HEK293 (cell line): ENCODE results near the gene MMP25.

Experiments used
- GLI4 ChIP-seq: fragments of 450-650 bp; formaldehyde crosslinking; IDR thresholded peaks from 2 replicates; pipeline ENCODE4 v1.5.1; 2016; ENCODE audit warnings: missing biosample characterization, missing genetic modification characterization
- HOXC10 ChIP-seq: sonication (generic); formaldehyde crosslinking; IDR thresholded peaks from 2 replicates; pipeline ENCODE4 v1.8.1; 2023; ENCODE audit warnings: mild to moderate bottlenecking, missing genetic modification reagents
- KLF1 ChIP-seq: fragments of 450-650 bp; formaldehyde crosslinking; IDR thresholded peaks from 2 replicates; pipeline ENCODE4 v1.5.1; 2016; ENCODE audit warnings: missing biosample characterization, missing genetic modification characterization
- MEIS1 ChIP-seq: sonication (generic); formaldehyde crosslinking; IDR thresholded peaks from 2 replicates; pipeline ENCODE4 v1.8.1; 2022; ENCODE audit warnings: missing genetic modification reagents, mild to moderate bottlenecking, borderline replicate concordance
- PBX3 ChIP-seq: sonication (generic); formaldehyde crosslinking; IDR thresholded peaks from 2 replicates; pipeline ENCODE4 v1.8.1; 2022; ENCODE audit warnings: mild to moderate bottlenecking, moderate library complexity, missing genetic modification reagents
- SCRT1 ChIP-seq: fragments of 450-650 bp; formaldehyde crosslinking; IDR thresholded peaks from 2 replicates; pipeline ENCODE4 v1.5.1; 2016; ENCODE audit warnings: missing biosample characterization, missing genetic modification characterization, borderline replicate concordance
- SETDB1 ChIP-seq: IDR thresholded peaks from one replicate; pipeline ENCODE4 v1.6.1; 2017; ENCODE audit warnings: mild to moderate bottlenecking, low read length, moderate library complexity, mixed read lengths; ENCODE audit not compliant: insufficient read length
- SP7 ChIP-seq: fragments of 450-650 bp; formaldehyde crosslinking; IDR thresholded peaks from 2 replicates; pipeline ENCODE4 v1.5.1; 2016; ENCODE audit warnings: missing biosample characterization, missing genetic modification characterization
- ZBTB26 ChIP-seq: fragments of 450-650 bp; formaldehyde crosslinking; optimal IDR thresholded peaks from 2 replicates; pipeline ENCODE3; 2016; ENCODE audit warnings: missing biosample characterization, mild to moderate bottlenecking, missing genetic modification characterization
- ZBTB48 ChIP-seq: fragments of 450-650 bp; formaldehyde crosslinking; IDR thresholded peaks from 2 replicates; pipeline ENCODE4 v1.5.1; 2016; ENCODE audit warnings: missing biosample characterization, missing genetic modification characterization
- ZFP41 ChIP-seq: fragments of 450-650 bp; formaldehyde crosslinking; IDR thresholded peaks from 2 replicates; pipeline ENCODE4 v1.5.1; 2016; ENCODE audit warnings: missing biosample characterization, missing genetic modification characterization, borderline replicate concordance
- ZFP69B ChIP-seq: fragments of 450-650 bp; formaldehyde crosslinking; IDR thresholded peaks from 2 replicates; pipeline ENCODE4 v1.5.1; 2016; ENCODE audit warnings: missing biosample characterization, missing genetic modification characterization
- ZNF112 ChIP-seq: fragments of 450-650 bp; formaldehyde crosslinking; IDR thresholded peaks from 2 replicates; pipeline ENCODE4 v1.5.0; 2017; ENCODE audit warnings: missing biosample characterization, missing genetic modification characterization
- ZNF211 ChIP-seq: fragments of 450-650 bp; formaldehyde crosslinking; IDR thresholded peaks from 2 replicates; pipeline ENCODE4 v1.5.1; 2016; ENCODE audit warnings: low read depth, missing biosample characterization, missing genetic modification characterization
- ZNF214 ChIP-seq: fragments of 450-650 bp; formaldehyde crosslinking; IDR thresholded peaks from 2 replicates; pipeline ENCODE4 v1.5.1; 2017; ENCODE audit warnings: missing biosample characterization, mild to moderate bottlenecking, missing genetic modification characterization, borderline replicate concordance
- ZNF223 ChIP-seq: fragments of 450-650 bp; formaldehyde crosslinking; IDR thresholded peaks from 2 replicates; pipeline ENCODE4 v1.5.1; 2016; ENCODE audit warnings: missing biosample characterization, missing genetic modification characterization
- ZNF24 ChIP-seq: fragments of 450-650 bp; formaldehyde crosslinking; IDR thresholded peaks from 2 replicates; pipeline ENCODE4 v1.5.1; 2016; ENCODE audit warnings: missing biosample characterization, missing genetic modification characterization
- ZNF248 ChIP-seq: fragments of 450-650 bp; formaldehyde crosslinking; IDR thresholded peaks from 2 replicates; pipeline ENCODE4 v1.5.1; 2017; ENCODE audit warnings: missing biosample characterization, missing genetic modification characterization
- ZNF324 ChIP-seq: fragments of 450-650 bp; formaldehyde crosslinking; IDR thresholded peaks from 2 replicates; pipeline ENCODE4 v1.5.1; 2016; ENCODE audit warnings: missing biosample characterization, missing genetic modification characterization
- ZNF335 ChIP-seq: fragments of 450-650 bp; formaldehyde crosslinking; conservative IDR thresholded peaks from 2 replicates; pipeline ENCODE4 v1.5.1; 2016; ENCODE audit warnings: missing biosample characterization, missing genetic modification characterization
- ZNF404 ChIP-seq: fragments of 450-650 bp; formaldehyde crosslinking; IDR thresholded peaks from 2 replicates; pipeline ENCODE4 v1.5.1; 2017; ENCODE audit warnings: missing biosample characterization, missing genetic modification characterization
- ZNF513 ChIP-seq: fragments of 450-650 bp; IDR thresholded peaks from 2 replicates; pipeline ENCODE4 v1.5.1; 2018; ENCODE audit warnings: missing biosample characterization, missing genetic modification characterization
- ZNF548 ChIP-seq: fragments of 450-650 bp; formaldehyde crosslinking; IDR thresholded peaks from 2 replicates; pipeline ENCODE4 v1.5.1; 2016; ENCODE audit warnings: missing biosample characterization, missing genetic modification characterization
- ZNF549 ChIP-seq: fragments of 450-650 bp; IDR thresholded peaks from 2 replicates; pipeline ENCODE4 v1.5.1; 2018; ENCODE audit warnings: missing biosample characterization, missing genetic modification characterization, mild to moderate bottlenecking, inconsistent platforms, moderate library complexity
- ZNF561 ChIP-seq: fragments of 450-650 bp; IDR thresholded peaks from 2 replicates; pipeline ENCODE4 v1.5.1; 2018; ENCODE audit warnings: missing biosample characterization, missing genetic modification characterization, borderline replicate concordance
- ZNF600 ChIP-seq: fragments of 450-650 bp; formaldehyde crosslinking; IDR thresholded peaks from 2 replicates; pipeline ENCODE4 v1.5.1; 2016; ENCODE audit warnings: missing biosample characterization, missing genetic modification characterization
- ZNF621 ChIP-seq: fragments of 450-650 bp; formaldehyde crosslinking; IDR thresholded peaks from 2 replicates; pipeline ENCODE4 v1.5.1; 2017; ENCODE audit warnings: missing biosample characterization, missing genetic modification characterization
- ZNF658 ChIP-seq: fragments of 450-650 bp; formaldehyde crosslinking; IDR thresholded peaks from 2 replicates; pipeline ENCODE4; 2016; ENCODE audit warnings: missing biosample characterization, missing genetic modification characterization
- ZNF707 ChIP-seq: fragments of 450-650 bp; formaldehyde crosslinking; IDR thresholded peaks from 2 replicates; pipeline ENCODE4 v1.5.1; 2016; ENCODE audit warnings: missing biosample characterization, missing genetic modification characterization
- ZNF747 ChIP-seq: fragments of 450-650 bp; formaldehyde crosslinking; IDR thresholded peaks from 2 replicates; pipeline ENCODE4 v1.5.1; 2016; ENCODE audit warnings: missing biosample characterization, missing genetic modification characterization
- ZNF777 ChIP-seq: fragments of 450-650 bp; formaldehyde crosslinking; IDR thresholded peaks from 2 replicates; pipeline ENCODE4 v1.5.1; 2017; ENCODE audit warnings: missing biosample characterization, missing genetic modification characterization, borderline replicate concordance
- ZNF843 ChIP-seq: fragments of 450-650 bp; formaldehyde crosslinking; IDR thresholded peaks from 2 replicates; pipeline ENCODE4 v1.5.1; 2016; ENCODE audit warnings: missing biosample characterization, missing genetic modification characterization
- ZSCAN23 ChIP-seq: fragments of 450-650 bp; formaldehyde crosslinking; IDR thresholded peaks from 2 replicates; pipeline ENCODE4 v1.5.1; 2016; ENCODE audit warnings: missing biosample characterization, missing genetic modification characterization
- ZSCAN30 ChIP-seq: fragments of 450-650 bp; IDR thresholded peaks from 2 replicates; pipeline ENCODE4 v1.5.1; 2018; ENCODE audit warnings: missing biosample characterization, mild to moderate bottlenecking, missing genetic modification characterization, moderate library complexity
- TF ChIP-seq, protein P1 (sequence below): fragments of 450-650 bp; formaldehyde crosslinking; IDR thresholded peaks from 2 replicates; pipeline ENCODE4 v1.5.1; 2016; ENCODE audit warnings: missing biosample characterization, missing genetic modification characterization
- TF ChIP-seq, protein P2 (sequence below): fragments of 450-650 bp; formaldehyde crosslinking; IDR thresholded peaks from 2 replicates; pipeline ENCODE4 v1.5.1; 2017; ENCODE audit warnings: missing biosample characterization, missing genetic modification characterization

MMP25 gene

DNA sequence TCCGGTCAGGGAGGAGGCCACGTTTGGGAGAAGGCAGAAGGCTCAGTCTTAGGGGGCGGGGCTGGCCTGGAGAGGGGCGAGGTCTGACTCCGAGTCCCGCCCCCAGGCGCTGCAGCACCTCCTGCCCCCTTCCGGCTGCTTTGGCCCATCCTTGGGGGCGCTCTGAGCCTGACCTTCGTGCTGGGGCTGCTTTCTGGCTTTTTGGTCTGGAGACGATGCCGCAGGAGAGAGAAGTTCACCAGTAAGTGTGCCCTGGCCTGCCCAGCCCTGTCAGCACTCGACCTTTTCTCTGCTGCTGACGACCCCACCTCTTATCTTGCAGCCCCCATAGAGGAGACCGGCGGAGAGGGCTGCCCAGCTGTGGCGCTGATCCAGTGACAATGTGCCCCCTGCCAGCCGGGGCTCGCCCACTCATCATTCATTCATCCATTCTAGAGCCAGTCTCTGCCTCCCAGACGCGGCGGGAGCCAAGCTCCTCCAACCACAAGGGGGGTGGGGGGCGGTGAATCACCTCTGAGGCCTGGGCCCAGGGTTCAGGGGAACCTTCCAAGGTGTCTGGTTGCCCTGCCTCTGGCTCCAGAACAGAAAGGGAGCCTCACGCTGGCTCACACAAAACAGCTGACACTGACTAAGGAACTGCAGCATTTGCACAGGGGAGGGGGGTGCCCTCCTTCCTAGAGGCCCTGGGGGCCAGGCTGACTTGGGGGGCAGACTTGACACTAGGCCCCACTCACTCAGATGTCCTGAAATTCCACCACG is 24.7 kb upstream of the MMP25 start (continued):
- TF ChIP-seq ZBTB26 (tag by site-specific recombination): no peak
- TF ChIP-seq, protein P1, sequence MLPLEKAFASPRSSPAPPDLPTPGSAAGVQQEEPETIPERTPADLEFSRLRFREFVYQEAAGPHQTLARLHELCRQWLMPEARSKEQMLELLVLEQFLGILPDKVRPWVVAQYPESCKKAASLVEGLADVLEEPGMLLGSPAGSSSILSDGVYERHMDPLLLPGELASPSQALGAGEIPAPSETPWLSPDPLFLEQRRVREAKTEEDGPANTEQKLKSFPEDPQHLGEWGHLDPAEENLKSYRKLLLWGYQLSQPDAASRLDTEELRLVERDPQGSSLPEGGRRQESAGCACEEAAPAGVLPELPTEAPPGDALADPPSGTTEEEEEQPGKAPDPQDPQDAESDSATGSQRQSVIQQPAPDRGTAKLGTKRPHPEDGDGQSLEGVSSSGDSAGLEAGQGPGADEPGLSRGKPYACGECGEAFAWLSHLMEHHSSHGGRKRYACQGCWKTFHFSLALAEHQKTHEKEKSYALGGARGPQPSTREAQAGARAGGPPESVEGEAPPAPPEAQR (tag by site-specific recombination): no peak
- TF ChIP-seq ZNF843 (tag by site-specific recombination): no peak
- TF ChIP-seq GLI4 (tag by site-specific recombination): no peak
- 0 out of 2 replicates have a peak, but pooled peaks have one; percentile 8 for TF ChIP-seq ZNF335 (tag by site-specific recombination)
- TF ChIP-seq ZBTB48 (tag by site-specific recombination): peak; percentile 88
- no peak for TF ChIP-seq HOXC10 (CRISPR knock-in tag)
- TF ChIP-seq ZNF548 (tag by site-specific recombination): no peak
- TF ChIP-seq ZNF513 (tag by site-specific recombination): no peak
- TF ChIP-seq ZNF324 (tag by site-specific recombination): no peak
- TF ChIP-seq ZNF549: no peak
- no peak for TF ChIP-seq ZNF214 (tag by site-specific recombination)
- no peak for TF ChIP-seq ZNF747 (tag by site-specific recombination)
- no peak for TF ChIP-seq ZSCAN23 (tag by site-specific recombination)
- TF ChIP-seq, protein P2, sequence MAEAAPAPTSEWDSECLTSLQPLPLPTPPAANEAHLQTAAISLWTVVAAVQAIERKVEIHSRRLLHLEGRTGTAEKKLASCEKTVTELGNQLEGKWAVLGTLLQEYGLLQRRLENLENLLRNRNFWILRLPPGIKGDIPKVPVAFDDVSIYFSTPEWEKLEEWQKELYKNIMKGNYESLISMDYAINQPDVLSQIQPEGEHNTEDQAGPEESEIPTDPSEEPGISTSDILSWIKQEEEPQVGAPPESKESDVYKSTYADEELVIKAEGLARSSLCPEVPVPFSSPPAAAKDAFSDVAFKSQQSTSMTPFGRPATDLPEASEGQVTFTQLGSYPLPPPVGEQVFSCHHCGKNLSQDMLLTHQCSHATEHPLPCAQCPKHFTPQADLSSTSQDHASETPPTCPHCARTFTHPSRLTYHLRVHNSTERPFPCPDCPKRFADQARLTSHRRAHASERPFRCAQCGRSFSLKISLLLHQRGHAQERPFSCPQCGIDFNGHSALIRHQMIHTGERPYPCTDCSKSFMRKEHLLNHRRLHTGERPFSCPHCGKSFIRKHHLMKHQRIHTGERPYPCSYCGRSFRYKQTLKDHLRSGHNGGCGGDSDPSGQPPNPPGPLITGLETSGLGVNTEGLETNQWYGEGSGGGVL: peak; percentile 88
- TF ChIP-seq ZFP41: no peak
- no peak for TF ChIP-seq ZNF707 (tag by site-specific recombination)
- TF ChIP-seq ZNF24 (tag by site-specific recombination): peak; percentile 96
- no peak for TF ChIP-seq MEIS1
- TF ChIP-seq ZNF561 (tag by site-specific recombination): no peak
- TF ChIP-seq PBX3 (CRISPR knock-in tag): no peak
- TF ChIP-seq SETDB1: no peak
- TF ChIP-seq ZNF211 (tag by site-specific recombination): no peak
- TF ChIP-seq SCRT1 (tag by site-specific recombination): no peak
- peak; percentile 87 for TF ChIP-seq SP7 (tag by site-specific recombination)
- TF ChIP-seq KLF1 (tag by site-specific recombination): no peak
- no peak for TF ChIP-seq ZNF248 (tag by site-specific recombination)
- no peak for TF ChIP-seq ZNF223 (tag by site-specific recombination)
- TF ChIP-seq ZSCAN30 (tag by site-specific recombination): peak; percentile 35; the same call in 1 of the 2 replicates
- no peak for TF ChIP-seq ZNF404
- no peak for TF ChIP-seq ZNF658 (tag by site-specific recombination)
- TF ChIP-seq ZNF112 (tag by site-specific recombination): no peak
- no peak for TF ChIP-seq ZNF621 (tag by site-specific recombination)
- peak; percentile 95 for TF ChIP-seq ZNF600 (tag by site-specific recombination)
- TF ChIP-seq ZNF777 (tag by site-specific recombination): no peak
- peak; percentile 69; the same call in 1 of the 2 replicates for TF ChIP-seq ZFP69B (tag by site-specific recombination)
